ENCODE results near the gene TSC22D4.
A peak's percentile ranks its signal among the peaks of the same experiment; 100 is the strongest.
"Not testable (repeated sequence)": the region's sequence is repeated elsewhere in the genome, so short reads cannot be mapped to it uniquely, and the experiment has no call there.

TSC22D4 gene

DNA sequence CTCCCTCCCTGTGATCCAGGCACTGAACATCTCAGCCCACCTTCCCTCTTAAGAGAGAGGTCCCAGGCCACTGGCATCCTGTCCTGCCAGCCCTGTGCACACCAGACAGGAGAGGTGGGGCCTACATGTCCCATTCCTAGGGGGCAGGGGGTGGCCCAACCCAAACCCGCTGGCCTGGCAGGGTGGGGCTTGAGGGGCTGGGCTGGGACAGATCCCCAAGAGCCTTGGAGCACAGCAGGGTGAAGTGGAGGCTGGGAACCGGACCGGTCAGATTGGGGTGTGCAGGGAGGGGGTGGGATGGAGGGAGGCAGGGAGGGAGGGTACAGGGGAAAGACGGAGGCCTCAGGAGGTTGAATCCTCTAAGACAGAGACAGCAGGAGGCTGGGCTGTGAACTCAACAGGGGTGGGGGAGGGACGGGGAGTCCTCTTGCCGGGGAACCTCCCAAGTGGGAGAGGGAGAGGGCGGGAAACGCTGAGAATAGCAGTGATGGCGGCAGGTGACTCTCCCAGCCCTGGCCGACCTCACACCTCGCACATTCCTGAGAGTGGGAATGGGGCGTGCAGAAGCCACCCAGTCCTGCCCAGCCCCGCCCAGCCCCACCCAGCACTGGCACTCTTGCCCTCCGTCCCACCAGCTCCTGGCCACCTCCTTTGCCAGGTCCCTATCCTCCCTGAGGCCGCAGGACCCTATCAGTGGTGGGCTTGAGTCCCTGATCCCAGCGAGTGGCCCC, 6.7 kb downstream of the TSC22D4 start:
- DNase-seq: no peak

DNA sequence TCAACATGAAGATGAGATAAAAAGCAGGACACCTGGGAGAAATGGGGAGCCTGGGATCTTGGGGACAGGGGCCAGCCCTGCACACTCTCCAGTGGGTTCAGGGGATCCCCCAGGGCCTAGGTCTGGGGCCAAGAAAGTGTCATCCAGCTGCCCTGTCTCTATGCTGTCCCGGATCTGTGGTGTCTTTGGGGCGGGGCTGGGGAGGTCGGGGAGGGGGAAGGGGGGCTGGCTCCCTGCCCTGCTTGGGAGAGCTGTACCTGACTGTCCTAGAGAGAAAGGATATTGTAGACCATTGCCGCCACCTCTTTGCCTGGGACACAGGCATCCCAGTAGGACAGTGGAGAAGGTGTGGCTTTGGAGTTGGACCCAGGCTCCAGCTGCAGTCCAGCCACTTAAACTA, 8.0 kb downstream of the TSC22D4 start:
- no peak for DNase-seq

DNA sequence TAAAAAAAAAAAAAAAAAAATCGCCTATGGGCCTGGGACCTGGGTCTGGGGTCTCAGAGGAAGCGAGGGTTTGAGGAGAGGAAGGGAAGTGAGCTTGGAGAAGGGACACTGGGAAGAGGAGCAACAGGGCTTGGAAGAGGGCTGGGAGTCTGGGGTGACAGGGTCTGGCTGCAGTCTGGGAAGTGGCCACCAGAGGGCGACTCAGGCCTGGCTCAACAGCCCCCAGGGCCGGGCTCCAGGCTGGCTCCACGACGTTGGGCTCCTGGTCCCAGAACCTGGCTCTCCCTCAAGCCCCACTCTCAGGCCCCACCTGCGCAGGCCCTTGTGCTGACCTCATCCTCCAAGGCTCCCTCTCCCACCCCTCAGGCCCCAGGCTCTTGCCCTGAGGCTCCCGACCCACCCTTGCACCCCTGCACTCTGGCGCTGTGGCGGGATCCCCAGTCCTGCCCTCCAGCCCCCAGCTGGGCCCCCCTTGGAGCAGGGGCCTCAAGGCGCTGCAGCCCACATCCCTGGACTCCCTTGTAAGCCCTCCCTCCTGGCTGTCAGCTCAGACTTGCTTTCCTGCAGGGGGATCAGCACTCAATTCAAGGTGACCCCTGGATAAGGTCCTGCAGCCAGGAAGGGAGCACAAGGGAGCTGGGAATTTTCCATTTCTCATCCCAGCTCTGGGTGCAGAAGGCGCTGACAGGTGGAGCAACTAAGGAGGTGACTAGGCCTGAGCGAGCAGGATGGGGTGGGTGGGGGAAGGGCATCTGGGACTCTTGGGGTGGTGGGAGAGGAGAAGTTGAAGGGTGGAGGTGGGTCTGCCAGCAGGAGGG, 9.6 kb downstream of the TSC22D4 start:
- peak; percentile 41 for DNase-seq

DNA sequence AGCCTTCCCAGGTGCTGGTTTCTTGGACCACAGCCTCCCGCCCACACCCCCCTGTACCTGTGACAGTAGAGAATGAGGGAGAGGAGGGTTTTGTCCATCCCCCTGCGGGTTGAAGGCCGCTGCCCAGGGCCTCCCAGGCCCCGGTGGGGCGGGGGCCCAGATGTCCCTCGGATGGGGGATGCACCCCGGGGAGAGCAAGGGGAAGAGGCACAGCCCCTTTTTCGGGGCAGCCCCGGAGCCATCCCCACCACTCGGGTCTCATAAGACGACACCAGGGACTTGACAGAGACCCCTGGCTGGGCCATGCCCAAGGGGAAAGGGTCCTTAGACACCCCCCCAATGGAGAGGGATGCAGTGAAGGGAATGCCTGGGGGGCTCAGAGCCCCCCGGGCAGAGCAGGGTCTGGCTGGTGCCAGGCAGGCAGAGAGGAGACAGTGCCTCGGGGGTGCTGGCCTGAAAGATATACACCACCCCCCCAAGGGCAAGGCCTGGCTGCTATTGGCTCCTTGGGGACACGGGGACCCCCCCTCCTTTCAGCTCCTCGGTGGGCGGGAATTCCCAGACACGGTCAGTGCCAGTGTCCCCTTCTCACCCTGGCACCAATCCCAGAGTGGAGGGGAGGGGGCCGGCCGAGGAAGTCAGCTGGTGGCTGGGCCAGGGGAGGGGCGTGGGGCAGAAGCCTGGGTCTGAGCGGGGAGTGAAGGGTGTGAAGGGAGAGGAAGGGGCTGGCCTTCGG, 11.2 kb downstream of the TSC22D4 start:
- DNase-seq: no peak

DNA sequence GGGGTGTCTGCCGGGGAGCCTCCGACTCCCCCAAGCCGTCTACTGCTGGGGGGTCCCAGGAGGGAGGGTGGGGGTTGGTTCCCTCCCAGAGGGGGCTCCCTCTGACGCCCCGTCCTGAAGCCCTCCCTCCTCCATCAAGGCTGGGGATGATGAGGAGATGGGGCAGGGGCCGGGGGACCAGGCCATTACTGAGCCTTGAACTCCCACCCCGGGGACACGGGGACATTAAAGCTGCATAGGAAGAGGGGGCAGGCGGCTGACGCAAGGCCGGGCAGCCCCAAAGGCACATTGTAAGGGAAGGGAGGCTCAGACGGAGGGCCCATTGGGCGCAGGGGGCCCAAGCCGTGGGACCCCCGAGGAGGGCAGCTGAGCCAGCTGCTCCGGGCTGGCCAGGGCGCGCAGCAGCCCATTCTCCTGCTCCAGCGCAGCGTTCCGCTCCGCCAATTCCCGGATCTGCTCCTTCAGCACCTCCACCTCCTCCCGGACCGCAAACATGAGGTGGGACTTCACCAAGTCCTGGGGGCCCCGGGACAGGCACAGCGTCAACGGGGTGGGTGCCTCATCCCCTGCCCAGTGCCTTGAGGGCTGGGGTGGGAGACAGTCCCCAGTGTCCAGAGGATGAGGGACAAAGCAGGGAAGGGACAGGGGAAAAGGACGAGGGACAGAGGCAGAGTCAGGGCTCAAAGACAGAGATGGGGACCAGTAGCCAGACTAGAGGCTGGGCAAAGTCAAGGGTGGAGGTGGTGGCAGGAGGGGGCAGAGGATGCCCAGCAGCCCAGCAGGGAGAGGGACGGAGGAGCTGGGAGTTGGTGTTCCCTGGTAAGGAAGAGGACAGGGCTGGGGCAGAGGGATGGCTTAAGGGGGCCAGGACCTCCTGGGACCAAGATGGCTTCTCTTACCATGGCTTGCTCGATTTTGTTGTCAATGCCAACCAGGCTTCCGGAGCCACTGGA, 12.1 kb downstream of the TSC22D4 start:
- DNase-seq: no peak

DNA sequence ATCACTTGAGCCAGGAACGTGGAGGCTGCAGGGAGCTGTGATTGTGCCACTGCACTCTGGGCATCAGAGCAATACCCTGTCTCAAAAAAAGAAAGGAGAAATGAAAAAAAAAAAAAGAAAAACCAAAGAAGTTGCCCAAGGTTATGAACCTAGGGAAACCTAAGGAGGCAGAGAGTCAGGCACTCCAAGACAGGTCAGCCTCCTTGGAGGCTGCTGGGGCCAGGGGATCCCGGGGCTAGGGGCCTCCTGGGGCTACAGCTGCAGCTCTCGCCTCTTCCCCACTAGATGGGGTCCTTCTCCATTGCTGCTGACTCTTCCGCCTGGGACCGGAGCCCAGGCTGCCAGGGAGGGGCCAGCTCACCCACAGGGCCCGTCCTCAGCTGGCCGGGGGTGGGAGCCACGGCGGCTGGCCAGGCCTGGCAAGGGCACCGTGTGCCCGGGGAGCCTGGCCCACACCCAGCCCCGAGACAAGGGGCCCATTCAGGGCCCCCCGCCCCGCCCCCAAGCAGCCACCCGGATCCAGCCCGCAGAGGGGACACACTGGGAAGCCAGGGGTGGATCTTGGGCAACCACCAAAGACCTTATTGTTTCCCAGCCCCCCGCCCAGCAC, 13.2 kb downstream of the TSC22D4 start:
- peak; percentile 62 for DNase-seq

DNA sequence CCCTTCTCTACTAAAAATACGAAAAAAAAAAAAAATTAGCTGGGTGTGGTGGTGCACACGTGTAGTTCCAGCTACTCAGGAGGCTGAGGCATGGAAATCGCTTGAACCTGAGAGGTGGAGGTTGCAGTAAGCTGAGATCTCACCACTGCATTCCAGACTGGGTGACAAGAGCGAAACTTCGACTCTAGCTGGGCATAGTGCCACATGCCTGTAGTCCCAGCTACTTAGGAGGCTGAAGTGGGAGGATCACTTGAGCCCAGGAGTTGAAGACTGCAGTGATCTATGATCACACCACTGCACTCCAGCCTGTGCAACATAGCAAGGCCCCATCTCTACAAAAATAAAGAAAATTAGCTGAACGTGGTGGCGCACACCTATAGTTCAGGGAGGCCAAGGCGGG, 13.7 kb downstream of the TSC22D4 start:
- DNase-seq: no peak

DNA sequence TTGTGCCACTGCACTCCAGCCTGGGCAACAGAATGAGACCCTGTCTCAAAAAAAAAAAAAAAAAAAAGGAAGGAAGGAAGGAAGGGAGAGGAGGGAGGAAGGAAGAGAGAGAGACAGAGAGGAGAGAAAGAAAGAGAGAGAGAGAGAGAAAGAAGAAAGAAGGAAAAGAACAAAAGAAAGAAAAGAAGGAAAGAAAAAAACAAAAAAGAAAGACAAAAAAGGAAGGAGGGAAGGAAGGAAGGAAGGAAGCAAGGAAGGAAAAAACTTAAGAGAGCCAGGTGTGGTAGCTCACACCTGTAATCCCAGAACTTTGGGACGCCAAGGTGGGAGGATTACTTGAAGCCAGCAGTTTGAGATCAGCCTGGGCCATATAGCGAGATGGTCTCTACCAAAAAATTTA, 14.2 kb downstream of the TSC22D4 start:
- no peak for DNase-seq

DNA sequence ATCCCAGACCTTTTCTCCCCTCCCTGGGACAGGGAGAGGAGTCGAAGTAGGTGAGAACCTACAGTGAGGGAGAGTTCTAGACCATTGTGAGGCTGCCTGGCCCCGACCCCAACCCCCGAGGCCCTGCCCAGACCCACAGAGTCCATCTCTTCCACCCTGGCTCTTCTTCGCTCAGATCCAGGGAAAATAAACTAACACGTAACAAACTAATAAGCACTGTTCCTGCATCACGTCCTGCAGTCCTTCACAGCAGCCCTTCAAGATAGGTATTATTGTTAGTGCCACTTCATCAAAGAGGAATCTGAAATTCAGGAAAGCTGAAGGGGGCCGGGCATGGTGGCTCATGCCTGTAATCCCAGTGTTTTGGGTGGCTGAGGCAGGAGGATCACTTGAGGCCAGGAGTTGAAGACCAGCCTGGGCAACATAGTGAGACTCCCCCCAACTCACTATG, 14.8 kb downstream of the TSC22D4 start, which contains the start of gene SPACDR:
SPACDR (minus strand) TSS at position 51 of the 451 bp plus-strand sequence. CDS start 235 bp downstream, outside the sequence.
- no peak for DNase-seq

DNA sequence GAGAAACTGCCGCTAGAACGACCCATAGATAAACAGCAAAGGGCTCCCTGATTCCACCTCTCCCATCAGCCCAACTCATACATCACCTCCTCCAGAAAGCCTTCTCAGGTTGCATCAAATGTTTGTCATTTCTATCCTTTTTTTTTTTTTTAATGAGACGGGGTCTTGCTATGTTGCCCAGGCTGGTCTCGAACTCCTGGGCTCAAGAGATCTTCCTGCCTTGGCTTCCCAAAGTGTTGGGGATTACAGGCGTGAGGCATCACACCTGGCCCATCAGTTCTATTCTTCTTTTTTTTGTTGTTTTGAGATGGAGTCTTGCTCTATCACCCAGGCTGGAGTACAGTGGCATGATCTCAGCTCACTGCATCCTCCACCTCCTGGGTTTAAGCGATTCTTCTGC, 22.0 kb downstream of the TSC22D4 start:
- DNase-seq: no peak

DNA sequence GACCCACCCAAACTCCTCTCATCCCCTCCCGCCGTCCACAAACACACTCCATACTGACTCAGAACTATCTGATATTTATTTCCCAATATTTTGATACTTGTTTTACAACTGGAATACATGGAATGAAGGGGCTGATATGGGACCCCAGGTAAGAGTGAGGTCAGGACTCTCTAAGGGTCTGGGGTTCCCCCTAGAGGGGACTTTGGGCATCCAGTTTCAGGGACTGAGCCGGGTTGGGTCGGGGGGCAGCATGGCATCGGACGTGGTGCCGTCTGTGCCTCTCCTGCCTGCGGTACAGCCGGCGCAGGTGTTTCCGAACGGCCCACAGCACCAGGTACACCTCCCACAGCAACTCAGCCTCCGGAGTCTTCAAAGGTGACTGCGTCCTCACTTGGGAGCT, 22.5 kb downstream of the TSC22D4 start:
- DNase-seq: no peak

DNA sequence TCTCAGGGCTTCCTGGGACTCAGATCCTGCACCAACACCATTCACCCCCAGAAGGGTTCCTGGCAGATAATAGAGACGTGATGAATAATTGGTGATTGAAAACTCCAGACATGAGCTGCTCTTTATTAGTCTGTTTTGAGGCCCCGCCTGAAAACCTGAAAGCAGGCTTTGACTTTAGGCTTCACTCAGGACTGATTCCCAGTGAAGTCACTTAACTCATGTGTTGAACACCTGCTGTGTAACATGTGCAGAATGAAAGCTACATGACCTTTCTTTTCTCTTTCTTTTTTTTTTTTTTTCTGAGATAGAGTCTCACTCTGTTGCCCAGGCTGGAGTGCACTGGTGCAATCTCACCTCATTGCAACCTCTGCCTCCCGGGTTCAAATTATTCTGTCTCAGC, 23.8 kb downstream of the TSC22D4 start:
- DNase-seq: no peak

DNA sequence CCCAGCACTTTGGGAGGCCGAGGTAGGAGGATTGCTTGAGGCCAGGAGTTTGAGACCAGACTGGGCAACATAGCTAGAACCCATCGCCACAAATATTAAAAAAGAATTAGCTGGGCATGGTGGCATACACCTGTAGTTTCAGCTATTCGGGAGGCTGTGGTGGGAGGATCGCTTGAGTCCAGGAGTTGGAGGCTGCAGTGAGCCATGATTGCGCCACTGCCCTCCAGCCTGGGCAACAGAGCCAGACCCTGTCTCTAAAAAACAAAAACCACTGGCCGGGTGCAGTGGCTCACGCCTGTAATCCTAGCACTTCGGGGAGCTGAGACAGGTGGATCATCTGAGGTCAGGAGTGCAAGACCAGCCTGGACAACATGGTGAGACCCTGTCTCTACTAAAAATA, 25.2 kb downstream of the TSC22D4 start:
- DNase-seq: not testable (repeated sequence)

DNA sequence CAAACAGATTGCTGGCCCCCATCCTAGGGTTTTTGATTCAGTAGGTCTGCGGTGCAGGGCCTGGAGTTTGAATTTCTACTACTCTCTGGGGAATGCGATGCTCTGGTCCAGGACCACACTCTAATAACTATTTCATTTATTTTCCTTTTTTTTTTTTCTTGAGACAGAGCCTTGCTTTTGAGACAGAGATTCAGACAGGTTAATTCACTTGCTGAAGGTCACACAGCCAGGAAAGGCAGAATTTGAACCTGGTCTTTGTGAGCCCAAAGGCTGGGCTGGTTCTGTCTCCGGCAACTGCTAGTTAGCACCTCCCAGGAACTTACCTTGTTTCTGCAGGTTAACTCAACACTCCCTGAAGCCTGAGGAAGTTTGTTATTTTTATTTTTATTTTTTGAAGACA, 26.5 kb downstream of the TSC22D4 start:
- DNase-seq: no peak

DNA sequence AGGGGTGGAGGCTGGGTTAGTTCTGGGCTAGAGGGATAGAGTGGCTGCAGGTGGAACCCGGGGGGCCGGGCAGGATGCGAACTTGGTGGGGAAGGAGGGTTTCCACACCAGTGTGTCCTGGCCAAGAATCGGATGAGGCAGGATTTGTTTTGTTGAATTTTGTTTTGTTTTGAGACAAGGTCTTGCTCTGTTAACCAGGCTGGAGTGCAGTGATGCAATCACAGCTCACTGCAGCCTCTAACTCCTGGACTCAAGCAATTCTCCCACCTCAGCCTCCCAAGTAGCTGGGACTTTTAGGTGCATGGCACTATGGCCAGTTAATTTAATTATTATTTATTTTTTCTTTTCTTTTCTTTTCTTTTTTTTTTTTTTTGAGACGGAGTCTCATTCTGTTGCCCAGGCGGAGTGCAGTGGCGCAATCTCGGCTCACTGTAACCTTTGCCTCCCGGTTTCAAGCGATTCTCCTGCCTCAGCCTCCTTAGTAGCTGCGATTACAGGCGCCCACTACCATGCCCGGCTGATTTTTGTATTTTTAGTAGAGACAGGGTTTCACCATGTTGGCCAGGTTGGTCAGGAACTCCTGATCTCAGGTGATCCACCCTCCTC, 29.7 kb downstream of the TSC22D4 start:
- DNase-seq: no peak

DNA sequence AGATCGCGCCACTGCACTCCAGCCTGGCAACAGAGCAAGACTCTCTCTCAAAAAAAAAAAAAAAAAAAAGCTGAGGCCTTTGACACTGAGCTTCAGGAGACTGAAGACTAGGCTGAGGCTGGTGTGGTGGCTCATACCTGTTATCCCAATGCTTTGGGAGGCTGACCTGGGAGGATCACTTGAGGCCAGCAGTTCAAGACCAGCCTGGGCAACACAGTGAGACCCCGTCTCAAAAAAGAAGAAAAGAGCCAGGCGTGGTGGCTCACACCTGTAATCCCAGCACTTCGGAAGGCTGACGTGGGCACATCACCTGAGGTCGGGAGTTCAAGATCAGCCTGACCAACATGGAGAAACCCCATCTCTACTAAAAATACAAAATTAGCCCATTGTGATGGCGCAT, 31.7 kb downstream of the TSC22D4 start:
- not testable (repeated sequence) for DNase-seq

DNA sequence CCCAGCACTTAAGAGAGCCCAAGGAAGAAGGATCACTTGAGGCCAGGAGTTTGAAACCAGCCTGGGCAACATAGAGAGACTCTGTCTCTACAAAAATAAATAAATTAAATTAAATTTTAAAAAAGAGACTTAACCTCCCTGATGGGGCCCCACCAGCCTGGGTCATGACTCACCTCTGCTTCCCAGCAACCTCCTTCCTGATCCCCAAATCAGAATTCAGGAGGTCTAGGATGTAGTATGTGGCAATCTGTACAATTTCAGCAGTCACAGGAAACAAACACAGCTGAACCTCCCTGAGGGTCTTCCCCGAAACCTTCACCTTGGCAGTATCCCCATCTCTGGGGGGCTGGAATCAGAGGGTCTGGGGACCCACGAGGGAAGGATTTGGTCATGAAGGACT, 33.0 kb downstream of the TSC22D4 start:
- no peak for DNase-seq

DNA sequence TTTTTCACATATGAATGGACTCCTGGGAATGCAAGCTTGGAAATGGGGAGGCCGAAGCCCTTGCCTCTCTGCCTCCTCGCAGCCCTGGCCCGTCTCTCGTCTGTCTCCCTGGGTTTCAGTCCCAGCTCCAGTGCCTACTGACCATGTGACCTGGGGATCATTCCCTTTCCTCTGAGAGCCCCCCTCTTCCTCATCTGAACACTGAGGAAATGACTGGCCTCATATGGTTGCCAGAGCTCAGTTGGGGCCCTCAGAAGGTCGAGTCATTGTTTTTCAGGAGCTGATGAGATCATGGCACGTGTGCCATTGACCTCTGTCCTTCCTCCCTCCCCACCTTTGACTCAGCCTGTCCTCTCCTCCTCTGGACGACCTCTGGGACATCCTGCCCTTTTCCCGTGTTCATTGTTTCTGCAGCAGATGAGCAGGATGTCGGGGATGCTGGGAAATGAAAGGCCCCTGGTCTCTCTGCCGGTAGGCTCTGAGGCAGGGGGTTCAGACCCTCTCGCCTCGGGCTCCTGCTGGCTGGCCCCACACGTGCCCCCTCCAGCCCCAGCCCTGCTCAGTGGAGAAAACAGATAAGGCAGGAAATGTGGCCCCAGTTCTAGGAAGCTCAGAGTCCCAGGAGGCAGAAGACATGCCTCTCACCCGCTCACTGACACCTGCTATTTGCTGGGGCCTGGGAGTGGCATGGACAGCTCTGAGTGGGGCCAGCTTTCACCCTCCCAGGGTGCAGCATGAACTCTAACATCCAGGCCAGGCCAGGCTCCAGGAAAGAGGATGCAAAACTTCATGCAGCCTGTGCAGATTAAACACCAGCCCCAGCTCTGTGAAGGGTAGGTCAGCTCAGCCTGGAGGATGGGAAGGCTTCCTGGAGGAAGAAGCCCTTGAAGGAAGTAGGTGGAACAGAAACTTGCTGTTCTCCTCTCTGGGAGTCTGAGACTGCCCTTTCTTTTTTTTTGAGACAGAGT, 34.4 kb downstream of the TSC22D4 start:
- no peak for DNase-seq

DNA sequence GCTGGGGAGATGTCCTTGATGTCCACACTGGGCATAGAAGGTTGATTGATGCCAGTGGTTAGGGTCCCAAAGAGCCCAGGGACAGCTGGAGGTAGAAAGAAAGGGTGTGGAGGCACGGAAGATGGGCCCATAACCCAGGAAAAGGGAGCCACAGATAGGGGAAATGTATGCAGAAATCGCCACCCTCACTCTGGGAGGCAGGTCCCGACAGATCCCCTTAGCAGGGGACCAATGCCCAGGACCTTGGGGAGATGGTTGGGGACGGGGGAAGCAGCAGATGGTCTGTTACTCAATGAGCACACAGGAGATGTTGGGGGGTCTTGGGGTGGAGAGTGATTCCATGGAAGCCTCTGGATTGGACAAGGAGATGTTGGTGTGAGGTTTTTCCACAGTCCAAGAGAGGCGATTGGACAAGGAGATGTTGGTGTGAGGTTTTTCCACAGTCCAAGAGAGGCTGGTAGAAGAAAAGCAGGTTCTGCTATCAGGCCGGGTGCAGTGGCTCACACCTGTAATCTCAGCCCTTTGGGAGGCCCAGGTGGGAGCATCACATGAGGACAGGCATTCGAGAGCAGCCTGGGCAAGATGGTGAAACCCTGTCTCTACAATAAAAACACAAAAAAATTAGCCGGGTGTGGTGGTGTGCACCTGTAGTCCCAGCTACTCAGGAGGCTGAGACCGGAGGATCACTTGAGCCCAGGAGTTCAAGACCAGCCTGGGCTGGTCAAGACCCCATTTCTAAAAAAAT, 35.7 kb downstream of the TSC22D4 start:
- DNase-seq: no peak
